Heart left ventricle (tissue), 13 donors: ENCODE results near the gene RDH14.

Experiments used
- CTCF ChIP-seq, 12 donors: fragments of 200-600 bp; sonication (generic) in 4 of 12; IDR thresholded peaks; one replicate each; pipeline versions ENCODE4 v1.5.0 to v1.8.0; 2018 to 2022; ENCODE audit warnings: antibody characterized with exemption in 12 of 12, mild to moderate bottlenecking in 5 of 12
- POLR2A ChIP-seq, 2 donors: fragments of 450-650 bp; IDR thresholded peaks; one replicate each; pipeline ENCODE4 v1.6.1; 2017; ENCODE audit warnings: antibody characterized with exemption in 2 of 2, mild to moderate bottlenecking in 2 of 2, moderate library complexity in 2 of 2
- donor health status: ischemic (EF 13 %, LVEDD 7.1; RV severe dilation, severe dysfunction).
- donor health status: DM: no; HTN: yes; CAD: no.
- donor health status: DM: no; HTN: no; CAD: no.
- donor health status: ischemic (EF 25% LVEDD 6.9; RV normal size, moderate dysfunction).
- donor health status: ischemic (EF 25% LVEDD 5.7; RV mildly dilated, moderate dysfunction).
- donor health status: ischemic (EF 35%, LVEDD 5.7; RV mildly dilated, moderate dysfunction).
- donor health status: nonischemic (EF 11% LVEDD 7.7; RV severe dilation, severe dysfunction).
- donor health status: DM: yes; HTN: yes; CAD: no.
- donor health status: PGD.
- donor health status: ischemic (EF 29% LVEDD 5.4; RV normal size, mild dysfunction).
- donor health status: nonischemic (EF 23%, LVEDD 6.1; RV moderate dilation, normal function).

- no peak for TF ChIP-seq CTCF (IDR thresholded peaks at IDR 0.05)
- no peak for TF ChIP-seq POLR2A (IDR thresholded peaks at IDR 0.05)
Measured at GRCh38 chr2:18536100-18536499, 24.4 kb downstream of the RDH14 start.
